Prostate gland (tissue), 2 donors: ENCODE results near the gene PPP1R13L.

Experiments used
- CTCF ChIP-seq, 4 experiments: fragments of 200-600 bp in 2 of 4; fragments of 450-650 bp in 2 of 4; sonication (generic) in 2 of 4; IDR thresholded peaks; 1 replicate in 3 of 4; 2 replicates in 1 of 4; pipeline ENCODE4 v1.5.1; 2016 to 2019; ENCODE audit warnings: antibody characterized with exemption in 4 of 4, mild to moderate bottlenecking in 2 of 4, moderate library complexity in 2 of 4
- POLR2A ChIP-seq: fragments of 450-650 bp; IDR thresholded peaks from one replicate; pipeline ENCODE4 v1.6.1; 2016; ENCODE audit warnings: antibody characterized with exemption, mild to moderate bottlenecking
- POLR2AphosphoS5 ChIP-seq: sonication (generic); formaldehyde crosslinking; IDR thresholded peaks from one replicate; pipeline ENCODE4 v1.6.1; 2017; ENCODE audit warnings: antibody characterized with exemption

- TF ChIP-seq CTCF (IDR thresholded peaks at IDR 0.05) (no peak), POLR2A (peak; percentile 17), POLR2AphosphoS5 (peak; percentile 70)
Observed at GRCh38 chr19:45405435-45406225, 761 bp upstream of the PPP1R13L start.
